PC-3 (cell line): ENCODE results near the gene CDKN3. TPM values are rescaled to one million over a fixed set of nuclear protein-coding genes. Genes with fewer than 3 reads are reported as not detected.

Experiments used
- ATAC-seq: fragments of 200-7000 bp; cut with Tn5 transposase; 2 replicates; pipeline ENCODE4 v1.9.1; 2020; ENCODE audit warnings: mild to moderate bottlenecking, moderate library complexity
- BruUV-seq: library from RNA; stranded (reverse); fragments of 400-500 nt; replicated peaks from 2 replicates; lab custom pipeline; 2021; lab: Mats Ljungman, UMichigan
- CTCF ChIA-PET: fragments of 300-600 bp; sonication (Branson Sonifier 250); formaldehyde crosslinking; loops from one replicate; lab custom pipeline; 2022; ENCODE audit warnings: antibody characterized with exemption; lab: Charles Lee
- POLR2A ChIA-PET: fragments of 300-600 bp; sonication (Branson Sonifier 250); formaldehyde crosslinking; loops from one replicate; lab custom pipeline; 2022; ENCODE audit warnings: antibody characterized with exemption; ENCODE audit not compliant: unreplicated experiment; lab: Charles Lee
- DNase-seq: peaks from one replicate; pipeline ENCODE4 v3.0.0-alpha.2; 2015
- H2AFZ ChIP-seq: fragments of 300-600 bp; sonication (generic); 2 replicates; pipeline ENCODE4 v1.6.0; 2016; ENCODE audit warnings: antibody characterized with exemption, low read length
- H3F3A ChIP-seq: fragments of 300-600 bp; sonication (generic); one replicate; pipeline ENCODE4 v1.6.0; 2017; ENCODE audit warnings: antibody characterized with exemption, low read length, control low read depth, mild to moderate bottlenecking; ENCODE audit not compliant: unreplicated experiment
- H3K27ac ChIP-seq: fragments of 300-600 bp; sonication (generic); 2 replicates; pipeline ENCODE4 v1.5.1; 2016; ENCODE audit warnings: mild to moderate bottlenecking, low read length
- H3K27me3 ChIP-seq: fragments of 300-600 bp; sonication (generic); 2 replicates; pipeline ENCODE4 v1.6.1; 2016; ENCODE audit warnings: low read length, mixed read lengths
- H3K36me3 ChIP-seq: fragments of 300-600 bp; sonication (generic); 2 replicates; pipeline ENCODE4 v1.6.1; 2016; ENCODE audit warnings: low read depth, mixed run types, low read length, mixed read lengths
- H3K4me1 ChIP-seq: fragments of 300-600 bp; sonication (generic); 2 replicates; pipeline ENCODE4 v1.5.1; 2016; ENCODE audit warnings: low read length; ENCODE audit not compliant: insufficient read depth
- H3K4me2 ChIP-seq: fragments of 300-600 bp; sonication (generic); 2 replicates; pipeline ENCODE4 v1.6.0; 2016; ENCODE audit warnings: low read length
- H3K4me3 ChIP-seq: fragments of 300-600 bp; sonication (generic); 2 replicates; pipeline ENCODE4 v1.5.1; 2016; ENCODE audit warnings: mild to moderate bottlenecking, low read length, mixed read lengths
- H3K79me2 ChIP-seq: fragments of 300-600 bp; sonication (generic); 2 replicates; pipeline ENCODE4 v1.6.1; 2017; ENCODE audit warnings: low read length, mixed read lengths
- H3K9ac ChIP-seq: fragments of 300-600 bp; sonication (generic); 2 replicates; pipeline ENCODE4 v1.6.0; 2016; ENCODE audit warnings: mild to moderate bottlenecking, low read length
- H3K9me2 ChIP-seq: fragments of 300-600 bp; sonication (generic); replicated peaks from 2 replicates; pipeline ENCODE4 v1.6.1; 2016; ENCODE audit warnings: mixed run types, low read length, mixed read lengths
- H3K9me3 ChIP-seq: fragments of 300-600 bp; sonication (generic); 2 replicates; pipeline ENCODE4 v1.6.1; 2016; ENCODE audit warnings: low read length, mixed read lengths
- H4K20me1 ChIP-seq: fragments of 300-600 bp; sonication (generic); 2 replicates; pipeline ENCODE4 v1.6.1; 2016; ENCODE audit warnings: low read length, mixed read lengths
- CTCF ChIP-seq: fragments of 300-600 bp; sonication (generic); conservative IDR thresholded peaks from 2 replicates; pipeline ENCODE4 v1.5.1; 2017; ENCODE audit warnings: antibody characterized with exemption, low read depth, mild to moderate bottlenecking, low read length
- EZH2 ChIP-seq: fragments of 300-600 bp; sonication (generic); IDR thresholded peaks from one replicate; pipeline ENCODE4 v1.6.1; 2017; ENCODE audit warnings: antibody characterized with exemption, mild to moderate bottlenecking, low read length; ENCODE audit not compliant: unreplicated experiment
- EZH2phosphoT487 ChIP-seq: fragments of 300-600 bp; sonication (generic); IDR thresholded peaks from 2 replicates; pipeline ENCODE4 v1.6.1; 2018; ENCODE audit warnings: mild to moderate bottlenecking, antibody characterized with exemption, low read length, borderline replicate concordance
- intact Hi-C: fragments of 100-400 bp; cut with micrococcal nuclease; formaldehyde crosslinking; loops from 2 replicates; pipeline ENCODE4 v1.9.0; 2023
- total RNA-seq: library from RNA; depleted of rRNA; stranded (reverse); fragments of >200 nt; gene quantifications from 2 replicates; pipeline ENCODE4 v1.2.3, GENCODE V29; 2014

Gene CDKN3
- total RNA-seq, 1 experiment from 2014 or later: 434 TPM

GRCh38 chr14:54462048-54462447 is 65.2 kb downstream of the CDKN3 start:
- DNase-seq (peak; percentile 37), ATAC-seq (no peak)
- intact Hi-C loops: no loop called here
- no TSS peak for BruUV-seq
- H3K9me3 ChIP-seq: peaks cover 3% of the 10 kb centered on the region
- H3K4me1 ChIP-seq: no peaks in the 10 kb centered on the region
- H3K4me3 ChIP-seq: no peak overlapping the region
- no peaks in the 10 kb centered on the region for H3K27me3 ChIP-seq
- no peak overlapping the region for H3K9ac ChIP-seq
- ChIA-PET POLR2A (no interaction called here), CTCF (no interaction called here)
- no peaks in the 10 kb centered on the region for H4K20me1 ChIP-seq
- no peaks in the 10 kb centered on the region for H3K79me2 ChIP-seq
- no peaks in the 10 kb centered on the region for H3K9me2 ChIP-seq
- TF ChIP-seq EZH2phosphoT487: no peak
- no peak for TF ChIP-seq CTCF
- no peak for TF ChIP-seq EZH2
- H2AFZ ChIP-seq: no peak overlapping the region
- no peaks in the 10 kb centered on the region for H3K36me3 ChIP-seq
- no peak overlapping the region for H3K4me2 ChIP-seq
- no peaks in the 10 kb centered on the region for H3F3A ChIP-seq
- H3K27ac ChIP-seq: no peak overlapping the region

DNA sequence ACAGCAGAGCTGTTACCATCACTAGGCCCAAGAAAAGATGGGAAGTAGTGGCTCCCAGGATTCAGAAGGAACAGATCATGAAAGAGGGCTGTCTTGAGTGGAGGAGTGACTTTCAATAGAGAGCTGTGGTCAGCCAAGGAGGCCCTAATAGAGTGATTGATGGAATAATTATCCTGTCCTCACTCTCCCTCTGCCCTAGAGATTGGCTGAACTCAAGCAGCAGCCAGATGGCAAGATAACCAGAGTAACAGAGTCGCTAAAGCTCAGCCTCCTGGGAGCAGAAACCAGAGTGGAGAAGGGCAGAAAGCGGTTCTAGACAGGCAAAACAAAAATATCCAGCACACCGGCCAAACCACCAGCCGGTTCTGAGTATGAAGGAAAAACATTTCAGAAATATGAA is 68.8 kb downstream of the CDKN3 start:
- no peak overlapping the region for H3K27ac ChIP-seq
- CTCF ChIA-PET: no interaction called here
- no peak overlapping the region for H3K4me2 ChIP-seq
- no peaks in the 10 kb centered on the region for H3F3A ChIP-seq
- no peak overlapping the region for H3K4me3 ChIP-seq
- no peak overlapping the region for H2AFZ ChIP-seq
- H3K9ac ChIP-seq: no peak overlapping the region
- no TSS peak for BruUV-seq
- intact Hi-C loops: no loop called here
- H3K9me2 ChIP-seq: no peaks in the 10 kb centered on the region
- H3K79me2 ChIP-seq: no peaks in the 10 kb centered on the region
- TF ChIP-seq EZH2phosphoT487 (no peak), CTCF (no peak), EZH2 (no peak)
- peaks cover 7% of the 10 kb centered on the region; the same call in 1 of the 2 replicates for H3K36me3 ChIP-seq
- no peak for DNase-seq
- no peak for ATAC-seq
- POLR2A ChIA-PET: interaction anchor here (1.0 kb wide), 1 partner anchor 44 kb away, joined by 3 read pairs; the partner anchor contains the start of gene CGRRF1
- H3K4me1 ChIP-seq: no peaks in the 10 kb centered on the region
- H3K9me3 ChIP-seq: peaks cover 15% of the 10 kb centered on the region
- no peaks in the 10 kb centered on the region for H3K27me3 ChIP-seq
- H4K20me1 ChIP-seq: no peaks in the 10 kb centered on the region

- CTCF ChIA-PET: no interaction called here
- no peaks in the 10 kb centered on the region for H3K4me1 ChIP-seq
- no peaks in the 10 kb centered on the region for H3K9me2 ChIP-seq
- DNase-seq (no peak), ATAC-seq (no peak)
- no peak overlapping the region for H3K4me2 ChIP-seq
- no peak overlapping the region for H3K9ac ChIP-seq
- H3K79me2 ChIP-seq: no peaks in the 10 kb centered on the region
- TF ChIP-seq CTCF (no peak), EZH2 (no peak), EZH2phosphoT487 (no peak)
- H2AFZ ChIP-seq: no peak overlapping the region
- H3K36me3 ChIP-seq: peaks cover 7% of the 10 kb centered on the region; the same call in 1 of the 2 replicates
- no peaks in the 10 kb centered on the region for H4K20me1 ChIP-seq
- no peaks in the 10 kb centered on the region for H3K27me3 ChIP-seq
- BruUV-seq: no TSS peak
- H3K9me3 ChIP-seq: peaks cover 15% of the 10 kb centered on the region
- no peak overlapping the region for H3K27ac ChIP-seq
- H3F3A ChIP-seq: no peaks in the 10 kb centered on the region
- intact Hi-C loops: no loop called here
- H3K4me3 ChIP-seq: no peak overlapping the region
- POLR2A ChIA-PET: no interaction called here
Measured at GRCh38 chr14:54467280-54467679, 70.5 kb downstream of the CDKN3 start.
